ENCODE results near the gene SYT3.

DNA sequence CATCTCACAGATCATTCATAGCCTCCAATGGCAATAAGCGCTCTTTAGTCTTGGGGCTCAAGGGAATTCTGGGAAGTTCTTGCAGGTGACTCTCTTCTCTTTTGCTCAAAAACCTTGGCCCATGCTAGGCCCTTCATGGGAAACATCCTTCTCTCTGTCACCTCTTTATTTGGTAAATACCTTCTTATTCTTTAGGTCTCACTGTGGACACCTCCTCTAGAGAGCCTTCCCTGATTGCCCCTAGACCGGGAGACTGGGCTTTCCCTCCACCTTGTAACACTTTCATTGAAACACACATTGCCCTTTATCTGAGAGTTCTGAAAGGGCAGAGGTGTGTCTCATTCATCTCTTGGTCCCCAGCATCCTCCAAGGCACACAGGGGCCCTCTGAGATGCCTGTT is 11.5 kb upstream of the SYT3 start:
- TF ChIP-seq, protein P1, sequence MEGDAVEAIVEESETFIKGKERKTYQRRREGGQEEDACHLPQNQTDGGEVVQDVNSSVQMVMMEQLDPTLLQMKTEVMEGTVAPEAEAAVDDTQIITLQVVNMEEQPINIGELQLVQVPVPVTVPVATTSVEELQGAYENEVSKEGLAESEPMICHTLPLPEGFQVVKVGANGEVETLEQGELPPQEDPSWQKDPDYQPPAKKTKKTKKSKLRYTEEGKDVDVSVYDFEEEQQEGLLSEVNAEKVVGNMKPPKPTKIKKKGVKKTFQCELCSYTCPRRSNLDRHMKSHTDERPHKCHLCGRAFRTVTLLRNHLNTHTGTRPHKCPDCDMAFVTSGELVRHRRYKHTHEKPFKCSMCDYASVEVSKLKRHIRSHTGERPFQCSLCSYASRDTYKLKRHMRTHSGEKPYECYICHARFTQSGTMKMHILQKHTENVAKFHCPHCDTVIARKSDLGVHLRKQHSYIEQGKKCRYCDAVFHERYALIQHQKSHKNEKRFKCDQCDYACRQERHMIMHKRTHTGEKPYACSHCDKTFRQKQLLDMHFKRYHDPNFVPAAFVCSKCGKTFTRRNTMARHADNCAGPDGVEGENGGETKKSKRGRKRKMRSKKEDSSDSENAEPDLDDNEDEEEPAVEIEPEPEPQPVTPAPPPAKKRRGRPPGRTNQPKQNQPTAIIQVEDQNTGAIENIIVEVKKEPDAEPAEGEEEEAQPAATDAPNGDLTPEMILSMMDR (tag by site-specific recombination; IDR thresholded peaks at IDR 0.05), result no peak
- TF ChIP-seq YY1 (tag by site-specific recombination; IDR thresholded peaks at IDR 0.05), result no peak
- TF ChIP-seq, protein P2, sequence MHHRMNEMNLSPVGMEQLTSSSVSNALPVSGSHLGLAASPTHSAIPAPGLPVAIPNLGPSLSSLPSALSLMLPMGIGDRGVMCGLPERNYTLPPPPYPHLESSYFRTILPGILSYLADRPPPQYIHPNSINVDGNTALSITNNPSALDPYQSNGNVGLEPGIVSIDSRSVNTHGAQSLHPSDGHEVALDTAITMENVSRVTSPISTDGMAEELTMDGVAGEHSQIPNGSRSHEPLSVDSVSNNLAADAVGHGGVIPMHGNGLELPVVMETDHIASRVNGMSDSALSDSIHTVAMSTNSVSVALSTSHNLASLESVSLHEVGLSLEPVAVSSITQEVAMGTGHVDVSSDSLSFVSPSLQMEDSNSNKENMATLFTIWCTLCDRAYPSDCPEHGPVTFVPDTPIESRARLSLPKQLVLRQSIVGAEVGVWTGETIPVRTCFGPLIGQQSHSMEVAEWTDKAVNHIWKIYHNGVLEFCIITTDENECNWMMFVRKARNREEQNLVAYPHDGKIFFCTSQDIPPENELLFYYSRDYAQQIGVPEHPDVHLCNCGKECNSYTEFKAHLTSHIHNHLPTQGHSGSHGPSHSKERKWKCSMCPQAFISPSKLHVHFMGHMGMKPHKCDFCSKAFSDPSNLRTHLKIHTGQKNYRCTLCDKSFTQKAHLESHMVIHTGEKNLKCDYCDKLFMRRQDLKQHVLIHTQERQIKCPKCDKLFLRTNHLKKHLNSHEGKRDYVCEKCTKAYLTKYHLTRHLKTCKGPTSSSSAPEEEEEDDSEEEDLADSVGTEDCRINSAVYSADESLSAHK (tag by site-specific recombination; IDR thresholded peaks at IDR 0.05), result no peak

All from HEK293 (cell line).